BLaER1 (cell line): ENCODE data around the gene TCF25.

Experiments used
- H3K27ac ChIP-seq: shearing (Covaris generic); formaldehyde crosslinking; 2 replicates; pipeline ENCODE4 v1.8.1; 2022
- H3K27me3 ChIP-seq: shearing (Covaris generic); formaldehyde crosslinking; 2 replicates; pipeline ENCODE4 v1.8.1; 2022
- H3K36me3 ChIP-seq: shearing (Covaris generic); formaldehyde crosslinking; 2 replicates; pipeline ENCODE4 v1.8.1; 2022
- H3K4me1 ChIP-seq: shearing (Covaris generic); formaldehyde crosslinking; 2 replicates; pipeline ENCODE4 v1.8.1; 2022
- H3K4me2 ChIP-seq: shearing (Covaris generic); formaldehyde crosslinking; 2 replicates; pipeline ENCODE4 v1.8.1; 2022
- H3K4me3 ChIP-seq: shearing (Covaris generic); formaldehyde crosslinking; 2 replicates; pipeline ENCODE4 v1.8.1; 2022
- H3K9ac ChIP-seq: shearing (Covaris generic); formaldehyde crosslinking; 2 replicates; pipeline ENCODE4 v1.8.1; 2022
- H3K9me3 ChIP-seq: shearing (Covaris generic); formaldehyde crosslinking; 2 replicates; pipeline ENCODE4 v1.8.1; 2022
- H4K20me1 ChIP-seq: shearing (Covaris generic); formaldehyde crosslinking; 2 replicates; pipeline ENCODE4 v1.8.1; 2022
- Cebpa-rat ChIP-seq: shearing (Covaris generic); IDR thresholded peaks from 2 replicates; pipeline ENCODE4 v1.8.1; 2022

Gene TCF25

GRCh38 chr16:89903908-89904515 lies 30.6 kb downstream of the TCF25 start:
- no peak overlapping the region for H3K27ac ChIP-seq
- H3K27me3 ChIP-seq, result no peaks in the 10 kb centered on the region
- peaks cover 18% of the 10 kb centered on the region for H3K9me3 ChIP-seq
- H3K4me3 ChIP-seq, result no peak overlapping the region
- peaks cover 55% of the 10 kb centered on the region for H4K20me1 ChIP-seq
- H3K36me3 ChIP-seq, result peaks cover 80% of the 10 kb centered on the region
- no peak for TF ChIP-seq Cebpa-rat
- H3K4me1 ChIP-seq, result peaks cover 18% of the 10 kb centered on the region
- H3K9ac ChIP-seq, result no peak overlapping the region
- H3K4me2 ChIP-seq, result no peak overlapping the region

GRCh38 chr16:89904606-89905510 lies 31.5 kb downstream of the TCF25 start:
- Histone ChIP-seq H3K4me1 (peaks cover 21% of the 10 kb centered on the region), H3K36me3 (peaks cover 80% of the 10 kb centered on the region), H3K27me3 (no peaks in the 10 kb centered on the region), H4K20me1 (peaks cover 55% of the 10 kb centered on the region), H3K27ac (no peak overlapping the region), H3K4me3 (no peak overlapping the region), H3K4me2 (no peak overlapping the region), H3K9ac (no peak overlapping the region), H3K9me3 (peaks cover 18% of the 10 kb centered on the region)
- TF ChIP-seq Cebpa-rat, result no peak

GRCh38 chr16:89905511-89906139 lies 32.2 kb downstream of the TCF25 start:
- peaks cover 18% of the 10 kb centered on the region for H3K9me3 ChIP-seq
- H3K4me1 ChIP-seq, result peaks cover 28% of the 10 kb centered on the region
- 0 out of 2 replicates have a peak overlapping the region, but pooled peaks have one; percentile 24 for H3K9ac ChIP-seq
- H3K27me3 ChIP-seq, result no peaks in the 10 kb centered on the region
- peaks cover 80% of the 10 kb centered on the region for H3K36me3 ChIP-seq
- peak overlapping the region; percentile 19; the same call in 1 of the 2 replicates for H3K4me2 ChIP-seq
- no peak overlapping the region for H3K4me3 ChIP-seq
- H3K27ac ChIP-seq, result no peak overlapping the region
- TF ChIP-seq Cebpa-rat, result no peak
- H4K20me1 ChIP-seq, result peaks cover 55% of the 10 kb centered on the region

- Histone ChIP-seq H4K20me1 (peaks cover 59% of the 10 kb centered on the region), H3K27me3 (no peaks in the 10 kb centered on the region), H3K9ac (0 out of 2 replicates have a peak overlapping the region, but pooled peaks have one; percentile 24), H3K36me3 (peaks cover 81% of the 10 kb centered on the region), H3K9me3 (peaks cover 18% of the 10 kb centered on the region), H3K4me2 (peak overlapping the region; percentile 19; the same call in 1 of the 2 replicates), H3K4me1 (peaks cover 33% of the 10 kb centered on the region), H3K4me3 (no peak overlapping the region), H3K27ac (no peak overlapping the region)
- TF ChIP-seq Cebpa-rat, result no peak
Observed at GRCh38 chr16:89906140-89907025, 33.0 kb downstream of the TCF25 start.

GRCh38 chr16:89907055-89907814 lies 33.8 kb downstream of the TCF25 start:
- no peak overlapping the region for H3K4me2 ChIP-seq
- H3K4me1 ChIP-seq, result peaks cover 37% of the 10 kb centered on the region
- no peak overlapping the region for H3K9ac ChIP-seq
- no peaks in the 10 kb centered on the region for H3K27me3 ChIP-seq
- peaks cover 89% of the 10 kb centered on the region for H3K36me3 ChIP-seq
- no peak overlapping the region for H3K4me3 ChIP-seq
- peaks cover 18% of the 10 kb centered on the region for H3K9me3 ChIP-seq
- H4K20me1 ChIP-seq, result peaks cover 60% of the 10 kb centered on the region
- no peak for TF ChIP-seq Cebpa-rat
- no peak overlapping the region for H3K27ac ChIP-seq

GRCh38 chr16:89908236-89908635 lies 34.8 kb downstream of the TCF25 start:
- Histone ChIP-seq H4K20me1 (peaks cover 53% of the 10 kb centered on the region), H3K9me3 (peaks cover 18% of the 10 kb centered on the region), H3K4me3 (no peak overlapping the region), H3K36me3 (peaks cover 92% of the 10 kb centered on the region), H3K4me1 (peaks cover 47% of the 10 kb centered on the region), H3K27me3 (no peaks in the 10 kb centered on the region), H3K9ac (no peak overlapping the region), H3K4me2 (no peak overlapping the region), H3K27ac (no peak overlapping the region)
- TF ChIP-seq Cebpa-rat, result no peak

GRCh38 chr16:89909777-89910716 lies 36.7 kb downstream of the TCF25 start:
- Histone ChIP-seq H3K4me3 (no peak overlapping the region), H3K4me1 (peaks cover 50% of the 10 kb centered on the region), H3K9ac (no peak overlapping the region), H3K27me3 (no peaks in the 10 kb centered on the region), H3K27ac (peak overlapping the region; percentile 51), H4K20me1 (peaks cover 35% of the 10 kb centered on the region), H3K9me3 (peaks cover 18% of the 10 kb centered on the region), H3K4me2 (peak overlapping the region; percentile 48), H3K36me3 (peaks cover 80% of the 10 kb centered on the region)
- no peak for TF ChIP-seq Cebpa-rat
